Erythroblast (primary cell): ENCODE measurements around the gene CS.

ENCODE experiments used
- DNase-seq, 2 experiments: peaks; one replicate each; lab custom pipeline; 2025; lab: John Stamatoyannopoulos, UW
- GATA1 ChIP-seq: IDR thresholded peaks from 2 replicates; pipeline ENCODE4 v1.6.1; 2011; ENCODE audit warnings: low read depth, mild to moderate bottlenecking, control low read depth, low read length, moderate library complexity
- POLR2A ChIP-seq: IDR thresholded peaks from 2 replicates; pipeline ENCODE4 v1.6.1; 2011; ENCODE audit warnings: mild to moderate bottlenecking, low read length

The CS gene

GRCh38 chr12:56237552-56237951 is 62.6 kb downstream of the CS start:
- DNase-seq = no peak
- TF ChIP-seq GATA1 (no peak), POLR2A (no peak)

- TF ChIP-seq POLR2A (no peak), GATA1 (no peak)
- DNase-seq = no peak
Measured at GRCh38 chr12:56236985-56237384, 63.1 kb downstream of the CS start.

GRCh38 chr12:56236091-56236490 is 64.0 kb downstream of the CS start:
- TF ChIP-seq GATA1 (no peak), POLR2A (no peak)
- DNase-seq = no peak

GRCh38 chr12:56234746-56235436 is 65.2 kb downstream of the CS start:
- TF ChIP-seq POLR2A (no peak), GATA1 (no peak)
- DNase-seq = peak; percentile 37 to 59

GRCh38 chr12:56231184-56231582 is 68.9 kb downstream of the CS start:
- no peak for TF ChIP-seq GATA1
- TF ChIP-seq POLR2A = no peak

GRCh38 chr12:56230432-56231183 is 69.5 kb downstream of the CS start:
- no peak for DNase-seq
- TF ChIP-seq GATA1 (no peak), POLR2A (peak; percentile 3)

More at GRCh38 chr12:56231184-56231582, 68.9 kb downstream of the CS start:
- DNase-seq = no peak

- TF ChIP-seq GATA1 (no peak), POLR2A (peak; percentile 17)
- no peak for DNase-seq
Measured at GRCh38 chr12:56229916-56230431, 70.2 kb downstream of the CS start, which contains the start of gene SLC39A5. TSS of gene SLC39A5 (plus strand) at chr12:56230051. CDS start at chr12:56231275, 1,224 bp downstream.

GRCh38 chr12:56229082-56229481 is 71.0 kb downstream of the CS start:
- no peak for TF ChIP-seq GATA1
- TF ChIP-seq POLR2A = no peak
- no peak for DNase-seq

- TF ChIP-seq GATA1 = no peak
- no peak for TF ChIP-seq POLR2A
- DNase-seq = peak; percentile 30 to 32
Measured at GRCh38 chr12:56224954-56225353, 75.2 kb downstream of the CS start.

- TF ChIP-seq GATA1 (no peak), POLR2A (peak; percentile 47)
- DNase-seq = peak; percentile 95 to 97
Measured at GRCh38 chr12:56224102-56224701, 75.9 kb downstream of the CS start, which contains the start of gene NABP2. TSS of gene NABP2 (plus strand) at chr12:56224342. CDS start at chr12:56224857, 515 bp downstream.

- no peak for DNase-seq
- TF ChIP-seq POLR2A (no peak), GATA1 (no peak)
Measured at GRCh38 chr12:56223571-56224101, 76.5 kb downstream of the CS start.

- DNase-seq = no peak
- TF ChIP-seq GATA1 (no peak), POLR2A (no peak)
Measured at GRCh38 chr12:56222531-56222895, 77.6 kb downstream of the CS start.

GRCh38 chr12:56221757-56222530 is 78.2 kb downstream of the CS start, which contains the start of gene RNF41:
TSS of gene RNF41 (minus strand) at chr12:56221922. CDS start at chr12:56214047, 7,875 bp downstream.
- DNase-seq = peak; percentile 94 to 96
- no peak for TF ChIP-seq GATA1
- peak; percentile 98 for TF ChIP-seq POLR2A
